GM21723 (cell line): ENCODE measurements around the gene GALNS.

Source experiments
- ATAC-seq: cut with Tn5 transposase; IDR thresholded peaks from one replicate; pipeline ENCODE4 v1.9.1; 2021; ENCODE audit warnings: mild to moderate bottlenecking, moderate library complexity; ENCODE audit not compliant: unreplicated experiment

The GALNS gene

GRCh38 chr16:88820385-88821025 is 36.2 kb downstream of the GALNS start:
- ATAC-seq = no peak

DNA sequence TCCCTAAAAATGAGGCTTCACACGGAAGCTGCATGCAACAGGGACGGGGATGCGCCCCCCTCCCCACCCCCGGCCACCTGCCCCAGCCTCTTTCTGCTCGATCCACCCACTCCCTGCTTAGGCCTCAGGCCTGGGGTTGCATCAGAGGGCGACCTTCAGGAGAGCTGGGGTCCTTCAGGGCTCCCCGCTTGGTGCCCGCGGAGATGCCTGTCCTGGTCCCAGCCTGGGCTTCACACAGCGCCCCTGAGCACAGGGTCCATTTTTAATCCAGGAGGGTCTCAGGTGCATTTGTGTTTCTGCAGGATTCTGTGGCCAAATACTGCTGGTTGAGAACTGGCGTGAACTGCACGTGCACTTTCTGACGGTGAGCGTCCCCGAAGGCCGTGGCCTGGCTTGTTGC is 37.6 kb downstream of the GALNS start:
- ATAC-seq = no peak

- no peak for ATAC-seq
Measured at GRCh38 chr16:88818575-88818874, 38.2 kb downstream of the GALNS start.

GRCh38 chr16:88817785-88818574 is 38.8 kb downstream of the GALNS start:
- no peak for ATAC-seq

GRCh38 chr16:88816736-88817535 is 39.8 kb downstream of the GALNS start:
- ATAC-seq = no peak

DNA sequence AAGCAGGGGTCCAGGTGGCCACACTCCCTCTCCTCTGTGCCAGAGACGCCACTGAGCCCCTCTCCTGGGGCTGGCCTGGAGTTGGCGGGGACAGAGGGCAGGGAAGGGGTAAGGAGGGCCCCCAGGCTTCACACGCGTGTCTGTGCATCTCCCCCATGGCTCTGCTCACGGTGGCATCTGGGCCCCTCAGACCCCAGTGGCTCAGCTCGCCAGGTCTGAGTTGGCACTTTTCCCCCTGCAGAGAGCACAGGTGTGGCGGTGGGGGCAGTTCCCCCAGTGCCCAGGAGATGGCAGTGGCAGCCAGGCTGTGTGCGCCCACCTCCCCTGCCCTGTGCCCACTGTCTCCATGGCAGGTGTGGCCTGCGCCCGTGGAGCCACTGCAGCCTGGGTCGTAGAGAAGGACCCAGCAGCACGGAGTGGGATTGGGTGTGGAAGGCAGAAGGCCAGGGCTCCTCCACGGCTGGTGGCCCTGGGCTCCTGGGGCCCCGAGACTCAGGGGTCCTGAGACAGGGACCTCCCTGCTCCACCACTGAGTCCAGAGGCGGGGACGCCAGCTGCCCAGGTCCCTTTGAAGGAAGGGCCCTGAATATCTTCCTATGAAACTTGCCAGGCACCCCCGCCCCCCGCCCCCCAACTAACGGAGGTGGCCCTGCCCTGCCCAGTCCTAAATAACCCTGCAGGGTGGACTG is 40.7 kb downstream of the GALNS start:
- no peak for ATAC-seq

- no peak for ATAC-seq
Measured at GRCh38 chr16:88815227-88815626, 41.5 kb downstream of the GALNS start.

DNA sequence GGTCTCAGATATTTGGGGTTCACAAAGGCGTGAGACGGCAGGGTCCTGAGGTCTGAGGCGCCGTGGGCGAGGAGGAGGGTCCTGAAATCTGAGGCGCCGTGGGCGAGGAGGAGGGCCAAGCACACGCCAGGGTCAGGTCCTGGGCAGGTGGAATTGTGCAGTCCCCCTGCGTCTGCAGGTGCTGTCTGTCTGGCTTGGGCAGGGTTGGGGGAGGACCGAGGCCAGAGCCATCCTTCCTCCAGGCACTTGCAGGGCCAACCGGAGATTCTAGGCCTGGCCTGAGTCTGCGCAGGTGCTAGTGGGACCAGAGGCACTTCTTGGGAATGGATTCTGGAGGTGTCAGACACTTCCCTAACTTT is 42.6 kb downstream of the GALNS start:
- no peak for ATAC-seq

DNA sequence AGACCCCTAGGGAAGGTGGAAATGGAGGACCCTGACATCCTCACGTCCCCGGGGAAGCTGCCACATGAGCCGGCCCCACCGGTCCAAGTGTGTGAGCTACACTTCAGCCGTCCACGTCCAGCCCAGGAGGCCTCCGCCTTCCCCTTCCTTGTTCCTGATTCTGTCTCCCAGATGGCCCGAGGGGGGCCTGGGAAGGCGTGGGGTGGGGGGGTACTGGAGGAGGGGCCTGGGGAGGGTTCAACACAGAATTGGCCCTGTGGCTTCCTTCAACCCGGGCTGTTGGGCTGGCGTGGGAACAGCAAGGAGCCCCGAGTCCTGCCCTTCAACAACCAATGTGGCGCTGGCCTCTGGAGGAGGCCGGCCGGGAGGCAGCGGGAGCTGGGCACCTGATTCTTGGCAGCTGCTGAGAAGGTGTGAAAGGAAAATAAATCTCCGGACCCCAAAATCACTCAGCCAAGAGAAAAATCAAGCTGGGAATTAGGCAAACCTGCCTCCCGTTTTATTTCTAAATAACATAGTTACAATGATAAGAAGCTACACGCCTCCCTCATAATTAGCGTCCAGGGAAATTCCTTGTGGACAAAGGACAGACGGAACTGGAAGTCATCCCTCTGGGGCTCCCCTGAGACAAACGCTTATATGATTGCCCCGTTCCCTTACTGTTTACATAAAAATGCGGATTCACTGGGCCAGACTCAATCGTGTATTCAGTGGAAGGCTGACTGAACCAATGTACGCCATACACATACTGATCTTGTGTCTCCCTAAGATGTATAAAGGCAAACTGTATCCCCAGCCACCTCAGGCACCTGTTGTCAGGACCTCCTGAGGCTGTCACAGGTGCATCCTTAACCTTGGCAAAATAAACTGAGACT is 43.2 kb downstream of the GALNS start:
- ATAC-seq = no peak

- ATAC-seq = no peak
Measured at GRCh38 chr16:88812513-88813268, 44.1 kb downstream of the GALNS start.

GRCh38 chr16:88811769-88812512 is 44.8 kb downstream of the GALNS start, which contains the start of gene APRT:
Gene APRT (minus strand): TSS chr16:88811928. CDS start chr16:88811899, 29 bp downstream.
- peak; percentile 69 for ATAC-seq

- ATAC-seq = peak; percentile 55
Measured at GRCh38 chr16:88810912-88811768, 45.6 kb downstream of the GALNS start.

- no peak for ATAC-seq
Measured at GRCh38 chr16:88810166-88810911, 46.4 kb downstream of the GALNS start.

- ATAC-seq = no peak
Measured at GRCh38 chr16:88809676-88810165, 47.0 kb downstream of the GALNS start.

DNA sequence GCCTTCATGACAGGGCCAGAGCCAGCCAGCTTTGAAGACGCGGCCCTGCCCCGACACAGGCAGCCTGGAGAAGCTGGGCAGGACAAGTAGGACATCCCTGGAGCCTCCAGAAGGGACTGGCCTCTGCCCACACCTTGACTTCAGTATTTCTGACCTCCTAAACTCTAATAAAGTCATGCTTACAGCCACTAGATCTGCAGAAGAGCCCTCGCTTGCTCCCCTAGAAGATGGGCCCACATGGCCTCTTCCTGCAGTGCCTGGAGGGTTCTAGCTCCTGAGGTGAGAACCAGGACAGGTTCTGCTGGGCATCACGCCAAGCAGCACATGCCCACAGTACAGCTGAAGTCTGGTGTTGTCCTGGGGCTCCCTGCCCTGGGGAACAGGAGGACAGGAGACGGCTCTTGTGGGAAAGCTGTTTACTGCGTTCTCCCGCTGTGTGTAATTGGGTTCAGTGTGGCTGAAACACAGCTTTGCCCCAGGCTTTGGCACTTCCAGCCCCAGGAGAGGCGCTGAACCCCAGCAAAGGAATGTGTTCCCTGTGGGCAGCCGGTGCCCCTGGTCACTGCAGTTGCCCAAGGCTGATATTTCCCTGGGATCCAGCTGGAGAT is 47.6 kb downstream of the GALNS start:
- no peak for ATAC-seq

GRCh38 chr16:88807626-88808453 is 48.9 kb downstream of the GALNS start:
- ATAC-seq = no peak
